GM19023 (cell line): ENCODE data around the gene RAB30.
A peak's percentile ranks its signal among the peaks of the same experiment; 100 is the strongest.

Source experiments
- ATAC-seq: cut with Tn5 transposase; IDR thresholded peaks from one replicate; pipeline ENCODE4 v1.9.1; 2021; ENCODE audit warnings: mild to moderate bottlenecking, moderate library complexity; ENCODE audit not compliant: unreplicated experiment

RAB30 gene

GRCh38 chr11:83070731-83071566 is 748 bp downstream of the RAB30 start:
- ATAC-seq = no peak

- no peak for ATAC-seq
Measured at GRCh38 chr11:83070044-83070701, 1.5 kb downstream of the RAB30 start.

- no peak for ATAC-seq
Measured at GRCh38 chr11:83069441-83070043, 2.2 kb downstream of the RAB30 start.

GRCh38 chr11:83068568-83068967 is 3.1 kb downstream of the RAB30 start:
- ATAC-seq = no peak

GRCh38 chr11:83064011-83064410 is 7.7 kb downstream of the RAB30 start:
- ATAC-seq = no peak

- peak; percentile 66 for ATAC-seq
Measured at GRCh38 chr11:83063073-83063754, 8.5 kb downstream of the RAB30 start.

GRCh38 chr11:83061883-83062282 is 9.8 kb downstream of the RAB30 start:
- ATAC-seq = peak; percentile 62

GRCh38 chr11:83060965-83061364 is 10.7 kb downstream of the RAB30 start:
- no peak for ATAC-seq

GRCh38 chr11:83057721-83058120 is 14.0 kb downstream of the RAB30 start:
- ATAC-seq = no peak

- no peak for ATAC-seq
Measured at GRCh38 chr11:83056611-83057010, 15.1 kb downstream of the RAB30 start.

- no peak for ATAC-seq
Measured at GRCh38 chr11:83056204-83056603, 15.5 kb downstream of the RAB30 start.

GRCh38 chr11:83054904-83055380 is 16.8 kb downstream of the RAB30 start:
- ATAC-seq = peak; percentile 40

GRCh38 chr11:83054001-83054400 is 17.7 kb downstream of the RAB30 start:
- ATAC-seq = no peak

- no peak for ATAC-seq
Measured at GRCh38 chr11:83051760-83052671, 19.7 kb downstream of the RAB30 start.

GRCh38 chr11:83047515-83048225 is 24.0 kb downstream of the RAB30 start:
- ATAC-seq = no peak

GRCh38 chr11:83046621-83047172 is 25.0 kb downstream of the RAB30 start:
- ATAC-seq = no peak

GRCh38 chr11:83044958-83045712 is 26.6 kb downstream of the RAB30 start:
- no peak for ATAC-seq

- no peak for ATAC-seq
Measured at GRCh38 chr11:83042964-83043711, 28.6 kb downstream of the RAB30 start.
